ENCODE data around the gene SLC35A4.

DNA sequence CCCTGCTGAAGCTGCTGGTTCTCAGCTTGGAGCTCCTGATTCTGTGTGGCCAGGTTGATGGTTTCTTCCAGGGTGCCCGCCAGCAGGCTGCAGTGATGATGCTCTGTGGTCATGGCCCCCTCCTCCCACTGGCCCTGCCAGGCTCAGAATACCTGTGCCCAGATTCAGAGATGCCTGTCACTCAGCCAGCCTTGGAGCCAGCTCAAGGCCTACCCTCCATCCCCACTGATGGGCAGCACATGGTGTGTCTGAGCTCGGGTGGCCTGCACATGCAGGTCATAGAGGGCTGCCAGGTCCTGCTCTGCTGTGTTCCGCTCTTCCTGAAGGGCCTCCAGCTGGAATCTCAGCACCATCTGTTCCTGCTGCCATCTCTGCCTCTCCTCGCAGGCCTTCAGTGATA, 5.4 kb downstream of the SLC35A4 start:
- no peak for TF ChIP-seq CTCF (optimal IDR thresholded peaks at IDR 0.05 in 1 of 3, IDR thresholded peaks at IDR 0.05 in 1 of 3, conservative IDR thresholded peaks at IDR 0.05 in 1 of 3; ENCODE audit: extremely low read depth in 1 of 3, insufficient read depth in 2 of 3, low read length in 3 of 3)
- no peak for TF ChIP-seq EZH2 (IDR thresholded peaks at IDR 0.05; ENCODE audit: low read length)
